ACC112 (cell line): ENCODE measurements around the gene ADAMTS16.

Experiments used
- H2AFZ ChIP-seq: fragments of 200-600 bp; sonication (generic); one replicate; pipeline ENCODE4 v1.6.0; 2017; ENCODE audit warnings: antibody characterized with exemption, low read length; ENCODE audit not compliant: unreplicated experiment
- H3K27ac ChIP-seq: fragments of 200-600 bp; sonication (generic); 2 replicates; pipeline ENCODE4 v1.5.1; 2014; ENCODE audit warnings: low read depth, mild to moderate bottlenecking, antibody characterized with exemption, low read length, moderate library complexity
- H3K27me3 ChIP-seq: fragments of 200-600 bp; sonication (generic); 2 replicates; pipeline ENCODE4 v1.6.1; 2014; ENCODE audit warnings: mild to moderate bottlenecking, antibody characterized with exemption, low read length, moderate library complexity, mixed read lengths; ENCODE audit not compliant: insufficient read depth
- H3K36me3 ChIP-seq: fragments of 200-600 bp; sonication (generic); 2 replicates; pipeline ENCODE4 v1.6.1; 2016; ENCODE audit warnings: mild to moderate bottlenecking, antibody characterized with exemption, low read length, moderate library complexity, mixed read lengths; ENCODE audit not compliant: insufficient read depth
- H3K4me1 ChIP-seq: fragments of 200-600 bp; sonication (generic); one replicate; pipeline ENCODE4 v1.6.1; 2016; ENCODE audit warnings: low read length, mixed read lengths; ENCODE audit not compliant: insufficient read depth, unreplicated experiment, control insufficient read depth
- H3K4me3 ChIP-seq: fragments of 200-600 bp; sonication (generic); 2 replicates; pipeline ENCODE4 v1.5.1; 2014; ENCODE audit warnings: mild to moderate bottlenecking, low read depth, low read length
- H3K79me2 ChIP-seq: fragments of 200-600 bp; sonication (generic); one replicate; pipeline ENCODE4 v1.6.0; 2016; ENCODE audit warnings: low read length; ENCODE audit not compliant: control insufficient read depth, unreplicated experiment, insufficient read depth

The ADAMTS16 gene

GRCh38 chr5:5141625-5142525 is 1.7 kb downstream of the ADAMTS16 start:
- H2AFZ ChIP-seq, result no peak overlapping the region
- no peaks in the 10 kb centered on the region for H3K36me3 ChIP-seq
- no peaks in the 10 kb centered on the region for H3K79me2 ChIP-seq
- no peaks in the 10 kb centered on the region for H3K4me1 ChIP-seq
- H3K4me3 ChIP-seq, result no peak overlapping the region
- H3K27ac ChIP-seq, result no peak overlapping the region
- peaks cover 27% of the 10 kb centered on the region for H3K27me3 ChIP-seq

DNA sequence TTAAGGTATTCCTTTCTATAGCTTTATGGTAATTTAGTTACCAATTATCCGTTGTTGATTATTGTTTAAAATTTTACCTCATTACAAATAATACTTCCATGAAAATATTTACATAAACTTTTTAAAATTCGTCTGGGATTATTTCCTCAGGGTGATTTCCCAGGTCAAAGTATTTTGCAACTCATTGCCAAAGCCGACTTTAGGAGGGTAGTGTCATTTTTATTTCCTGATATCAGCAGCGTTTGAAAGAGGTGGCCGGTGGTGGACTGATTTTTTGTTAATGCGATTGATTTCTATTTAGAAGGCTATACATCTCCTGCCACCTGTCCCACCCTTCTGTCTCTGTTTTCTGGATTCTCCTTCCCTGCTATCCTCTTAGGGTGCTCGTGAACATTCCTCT is 4.3 kb downstream of the ADAMTS16 start:
- Histone ChIP-seq H3K4me3 (no peak overlapping the region), H3K27ac (no peak overlapping the region), H3K36me3 (no peaks in the 10 kb centered on the region), H3K27me3 (peaks cover 21% of the 10 kb centered on the region), H3K4me1 (no peaks in the 10 kb centered on the region), H3K79me2 (no peaks in the 10 kb centered on the region), H2AFZ (no peak overlapping the region)

DNA sequence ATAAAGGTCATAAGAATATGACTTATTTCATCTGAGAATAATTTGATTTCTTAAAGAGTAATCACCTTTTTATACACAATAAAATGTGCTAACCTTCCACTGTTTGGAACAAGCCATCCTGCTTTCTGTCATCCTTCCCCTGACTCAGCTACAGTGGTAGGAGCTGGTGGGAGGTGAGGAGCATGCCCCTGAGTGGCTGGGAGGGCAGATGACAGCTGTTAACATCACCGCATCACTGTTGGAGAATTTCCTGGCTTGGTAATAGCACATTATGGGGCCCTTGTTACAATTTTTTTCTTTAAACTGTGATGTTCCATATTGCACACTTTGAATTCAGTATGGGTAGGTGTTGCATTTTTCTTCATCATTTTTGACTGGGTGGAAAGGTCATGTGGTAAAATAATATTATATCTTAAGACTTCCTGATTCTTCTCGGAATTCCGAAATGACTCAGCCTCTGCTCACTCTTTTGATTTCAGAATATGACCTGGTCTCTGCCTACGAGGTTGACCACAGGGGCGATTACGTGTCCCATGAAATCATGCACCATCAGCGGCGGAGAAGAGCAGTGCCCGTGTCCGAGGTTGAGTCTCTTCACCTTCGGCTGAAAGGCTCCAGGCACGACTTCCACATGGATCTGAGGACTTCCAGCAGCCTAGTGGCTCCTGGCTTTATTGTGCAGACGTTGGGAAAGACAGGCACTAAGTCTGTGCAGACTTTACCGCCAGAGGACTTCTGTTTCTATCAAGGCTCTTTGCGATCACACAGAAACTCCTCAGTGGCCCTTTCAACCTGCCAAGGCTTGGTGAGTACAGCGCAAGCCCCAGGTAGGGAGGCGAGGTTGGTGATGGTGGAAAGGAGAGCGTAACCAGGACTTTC is 5.8 kb downstream of the ADAMTS16 start:
- Histone ChIP-seq H2AFZ (no peak overlapping the region), H3K27ac (no peak overlapping the region), H3K27me3 (peaks cover 7% of the 10 kb centered on the region), H3K79me2 (no peaks in the 10 kb centered on the region), H3K4me3 (no peak overlapping the region), H3K4me1 (no peaks in the 10 kb centered on the region), H3K36me3 (no peaks in the 10 kb centered on the region)

DNA sequence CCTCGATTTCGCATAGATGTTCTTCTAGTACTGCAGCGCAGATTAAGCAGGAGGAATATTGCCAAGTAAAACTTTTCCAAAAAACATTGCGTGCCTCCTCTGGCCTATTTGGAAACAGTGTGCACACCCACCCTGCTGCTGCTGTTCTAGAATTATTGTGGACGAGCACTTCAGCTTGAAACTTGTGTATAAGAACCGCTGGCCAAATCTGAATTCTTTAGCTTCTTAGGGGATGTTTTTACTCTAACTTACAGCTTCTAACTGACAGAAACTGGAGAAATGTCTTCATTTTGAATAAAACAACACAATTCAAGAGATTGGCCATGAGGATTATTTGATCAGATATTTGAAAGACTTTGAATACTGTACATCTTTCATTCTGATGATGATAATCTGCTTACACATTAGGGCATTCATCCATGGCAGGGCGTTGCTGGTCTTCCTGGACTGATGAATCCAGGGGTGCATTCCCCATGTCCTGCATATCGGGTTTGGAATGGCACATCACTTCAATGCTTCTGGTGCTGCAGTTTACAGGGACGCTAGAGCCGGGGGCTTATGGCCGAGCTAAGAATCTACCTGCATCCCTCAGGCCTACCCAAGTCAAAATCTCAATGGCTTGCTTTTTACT is 6.5 kb downstream of the ADAMTS16 start:
- Histone ChIP-seq H3K27ac (no peak overlapping the region), H3K79me2 (no peaks in the 10 kb centered on the region), H3K4me3 (no peak overlapping the region), H3K27me3 (no peaks in the 10 kb centered on the region), H3K4me1 (no peaks in the 10 kb centered on the region), H3K36me3 (no peaks in the 10 kb centered on the region), H2AFZ (no peak overlapping the region)

DNA sequence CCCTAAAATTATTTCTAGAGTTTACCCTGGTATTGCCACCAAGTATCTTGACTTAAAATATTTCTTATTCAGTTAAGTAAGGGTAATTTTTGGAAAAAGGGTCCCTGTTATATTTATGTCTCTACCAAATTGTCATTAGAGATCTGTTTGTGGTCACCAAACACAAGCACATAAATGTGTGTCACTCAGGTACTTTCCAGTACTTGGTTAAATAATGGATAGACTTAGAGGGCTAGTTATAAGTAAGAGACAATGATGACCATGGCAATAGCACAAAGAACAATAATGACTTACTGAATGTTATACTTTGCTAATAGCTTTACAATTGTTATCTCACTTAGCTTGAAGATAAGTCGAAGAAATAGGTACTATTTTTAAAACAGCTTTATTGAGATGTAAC is 9.0 kb downstream of the ADAMTS16 start:
- Histone ChIP-seq H2AFZ (no peak overlapping the region), H3K27ac (no peak overlapping the region), H3K4me1 (no peaks in the 10 kb centered on the region), H3K4me3 (no peak overlapping the region), H3K27me3 (no peaks in the 10 kb centered on the region), H3K36me3 (no peaks in the 10 kb centered on the region), H3K79me2 (no peaks in the 10 kb centered on the region)

DNA sequence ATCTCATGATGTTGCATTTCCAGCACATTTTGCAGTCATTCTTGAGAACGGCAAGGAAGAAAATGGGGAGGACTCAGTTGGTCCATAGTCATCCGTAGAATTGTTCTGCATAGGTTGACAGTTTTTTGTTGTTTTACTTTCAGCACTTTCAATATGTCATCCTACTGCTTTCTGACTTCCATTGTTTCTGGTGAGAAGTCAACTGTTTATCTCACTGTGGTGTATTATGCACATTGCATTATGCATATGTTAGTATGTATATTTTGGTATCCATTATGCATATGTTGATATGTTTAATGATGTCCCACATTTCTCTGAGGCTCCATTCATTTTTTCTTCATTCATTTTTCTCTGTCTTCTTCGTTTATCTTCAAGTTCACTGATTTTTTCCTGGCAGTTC is 10.5 kb downstream of the ADAMTS16 start:
- no peaks in the 10 kb centered on the region for H3K4me1 ChIP-seq
- H3K36me3 ChIP-seq, result no peaks in the 10 kb centered on the region
- no peak overlapping the region for H3K4me3 ChIP-seq
- H3K27me3 ChIP-seq, result no peaks in the 10 kb centered on the region
- no peaks in the 10 kb centered on the region for H3K79me2 ChIP-seq
- no peak overlapping the region for H2AFZ ChIP-seq
- no peak overlapping the region for H3K27ac ChIP-seq

GRCh38 chr5:5154733-5155132 is 14.6 kb downstream of the ADAMTS16 start:
- H3K36me3 ChIP-seq, result no peaks in the 10 kb centered on the region
- H2AFZ ChIP-seq, result no peak overlapping the region
- no peaks in the 10 kb centered on the region for H3K27me3 ChIP-seq
- H3K27ac ChIP-seq, result no peak overlapping the region
- H3K4me3 ChIP-seq, result no peak overlapping the region
- no peaks in the 10 kb centered on the region for H3K4me1 ChIP-seq
- no peaks in the 10 kb centered on the region for H3K79me2 ChIP-seq

- H3K36me3 ChIP-seq, result no peaks in the 10 kb centered on the region
- H3K79me2 ChIP-seq, result no peaks in the 10 kb centered on the region
- no peak overlapping the region for H2AFZ ChIP-seq
- no peaks in the 10 kb centered on the region for H3K4me1 ChIP-seq
- no peaks in the 10 kb centered on the region for H3K27me3 ChIP-seq
- no peak overlapping the region for H3K27ac ChIP-seq
- H3K4me3 ChIP-seq, result no peak overlapping the region
Observed at GRCh38 chr5:5155617-5156016, 15.5 kb downstream of the ADAMTS16 start.

DNA sequence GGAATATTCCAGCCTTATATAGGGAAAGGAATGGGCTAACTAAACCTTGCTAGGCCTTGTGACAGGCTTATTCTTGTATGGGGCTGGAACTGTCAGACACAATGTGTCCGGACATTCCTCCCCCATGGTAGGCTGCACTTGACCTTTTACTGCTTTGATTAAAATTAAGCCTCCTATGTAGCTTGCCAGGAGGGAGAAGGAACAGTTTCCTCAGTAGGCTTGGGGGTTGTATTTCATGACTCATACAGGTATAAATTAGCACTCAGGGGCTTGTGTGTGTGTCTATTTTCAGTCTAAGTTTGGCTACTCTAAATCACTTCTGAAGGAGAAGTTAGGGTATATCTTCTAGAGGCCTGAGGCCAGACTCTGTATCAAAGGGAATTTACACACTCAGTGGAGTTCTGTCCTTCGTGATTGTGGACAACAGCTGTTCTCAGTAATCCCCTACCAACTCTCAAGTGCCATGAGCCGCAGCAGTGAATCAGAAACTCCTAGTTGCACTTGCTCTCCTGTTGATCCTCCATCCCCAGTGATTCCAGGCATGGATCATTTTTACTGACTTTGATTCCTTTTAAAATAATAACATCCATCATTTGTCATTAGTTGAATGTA is 16.4 kb downstream of the ADAMTS16 start:
- Histone ChIP-seq H3K27ac (no peak overlapping the region), H3K36me3 (no peaks in the 10 kb centered on the region), H2AFZ (no peak overlapping the region)

DNA sequence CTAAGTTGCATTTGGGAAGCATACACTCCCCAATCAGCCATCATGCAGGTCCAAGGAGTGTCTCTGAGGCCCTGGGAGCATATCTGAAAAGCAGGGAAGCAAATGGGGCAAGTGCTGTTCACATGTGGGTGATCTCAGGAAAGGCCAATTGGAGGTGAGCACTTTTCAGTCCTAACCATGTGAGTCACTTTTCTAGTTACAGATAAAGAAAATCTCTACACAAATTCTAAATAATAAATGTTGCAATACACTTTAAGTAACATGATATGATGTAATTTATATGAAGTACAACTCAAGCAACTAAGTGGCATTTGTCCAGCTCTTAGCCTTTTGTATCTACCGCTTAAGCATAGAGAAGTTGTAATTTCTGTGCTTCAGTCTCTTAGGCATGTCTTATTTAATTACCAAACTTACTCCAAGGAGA is 18.4 kb downstream of the ADAMTS16 start:
- H3K27ac ChIP-seq, result no peak overlapping the region
- no peaks in the 10 kb centered on the region for H3K27me3 ChIP-seq
- no peaks in the 10 kb centered on the region for H3K79me2 ChIP-seq
- no peaks in the 10 kb centered on the region for H3K36me3 ChIP-seq
- no peak overlapping the region for H3K4me3 ChIP-seq
- no peak overlapping the region for H2AFZ ChIP-seq
- H3K4me1 ChIP-seq, result no peaks in the 10 kb centered on the region

More for the DNA sequence above, 16.4 kb downstream of the ADAMTS16 start:
- Histone ChIP-seq H3K4me1 (no peaks in the 10 kb centered on the region), H3K27me3 (no peaks in the 10 kb centered on the region), H3K79me2 (no peaks in the 10 kb centered on the region), H3K4me3 (no peak overlapping the region)
